ENCODE measurements around the gene SENP1. TPM values are rescaled to one million over a fixed set of nuclear protein-coding genes. Genes with fewer than 3 reads are reported as not detected.

SENP1 gene
- total RNA-seq, 1 donor from 2014 or later, result 38.4 TPM

DNA sequence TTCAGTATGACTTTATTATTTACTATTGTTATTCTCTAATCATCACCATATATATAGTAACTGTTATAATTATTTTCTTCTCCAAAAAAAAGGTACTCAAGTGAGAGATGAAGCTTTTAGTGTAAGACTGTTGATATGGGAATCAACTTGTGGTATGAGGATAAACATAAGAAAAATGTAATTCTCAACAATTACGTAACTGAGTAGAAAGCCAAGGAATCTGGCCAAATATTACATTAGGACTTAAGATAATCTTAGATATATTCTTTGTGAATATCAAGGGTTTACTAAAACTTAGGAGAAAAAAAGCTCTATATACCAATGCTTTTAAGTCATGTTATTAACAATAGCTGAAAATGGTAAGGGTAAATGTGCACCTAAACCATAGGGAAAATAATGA is 13.3 kb downstream of the SENP1 start:
- no peaks in the 10 kb centered on the region for H3K4me1 Mint-ChIP-seq (ENCODE audit: low read depth)
- no peak for DNase-seq (ENCODE audit: low spot score, unreplicated experiment)
- H3K9me3 Mint-ChIP-seq (ENCODE audit: low read depth), result no peaks in the 10 kb centered on the region
- H3K36me3 Mint-ChIP-seq (ENCODE audit: insufficient read depth), result peaks cover 14% of the 10 kb centered on the region
- H3K27me3 Mint-ChIP-seq, result no peaks in the 10 kb centered on the region
- H3K4me3 Mint-ChIP-seq (ENCODE audit: low read depth), result no peak overlapping the region
- TF ChIP-seq, protein P1, sequence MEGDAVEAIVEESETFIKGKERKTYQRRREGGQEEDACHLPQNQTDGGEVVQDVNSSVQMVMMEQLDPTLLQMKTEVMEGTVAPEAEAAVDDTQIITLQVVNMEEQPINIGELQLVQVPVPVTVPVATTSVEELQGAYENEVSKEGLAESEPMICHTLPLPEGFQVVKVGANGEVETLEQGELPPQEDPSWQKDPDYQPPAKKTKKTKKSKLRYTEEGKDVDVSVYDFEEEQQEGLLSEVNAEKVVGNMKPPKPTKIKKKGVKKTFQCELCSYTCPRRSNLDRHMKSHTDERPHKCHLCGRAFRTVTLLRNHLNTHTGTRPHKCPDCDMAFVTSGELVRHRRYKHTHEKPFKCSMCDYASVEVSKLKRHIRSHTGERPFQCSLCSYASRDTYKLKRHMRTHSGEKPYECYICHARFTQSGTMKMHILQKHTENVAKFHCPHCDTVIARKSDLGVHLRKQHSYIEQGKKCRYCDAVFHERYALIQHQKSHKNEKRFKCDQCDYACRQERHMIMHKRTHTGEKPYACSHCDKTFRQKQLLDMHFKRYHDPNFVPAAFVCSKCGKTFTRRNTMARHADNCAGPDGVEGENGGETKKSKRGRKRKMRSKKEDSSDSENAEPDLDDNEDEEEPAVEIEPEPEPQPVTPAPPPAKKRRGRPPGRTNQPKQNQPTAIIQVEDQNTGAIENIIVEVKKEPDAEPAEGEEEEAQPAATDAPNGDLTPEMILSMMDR (IDR thresholded peaks at IDR 0.05; ENCODE audit: unreplicated experiment), result no peak
- H3K27ac Mint-ChIP-seq, result no peak overlapping the region

DNA sequence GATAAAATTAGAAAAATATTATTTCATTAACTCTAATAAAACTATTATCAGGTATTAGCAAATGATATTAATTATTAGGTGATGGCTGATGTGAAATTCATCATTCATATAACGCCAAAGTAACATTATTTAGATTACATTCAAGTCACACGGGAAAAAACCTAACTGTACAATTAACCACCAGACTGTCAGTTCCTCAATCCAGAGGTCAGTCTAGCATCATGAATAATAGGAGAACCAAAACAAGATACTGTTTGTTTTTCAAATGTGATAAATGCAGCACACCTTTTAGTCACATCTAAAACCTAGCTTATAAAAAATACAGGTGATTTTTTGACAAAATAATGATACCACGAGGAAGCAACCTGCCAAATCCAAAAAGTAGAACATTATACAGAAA is 19.6 kb downstream of the SENP1 start:
- Mint-ChIP-seq H3K36me3 (ENCODE audit: insufficient read depth) (peaks cover 15% of the 10 kb centered on the region), H3K4me3 (ENCODE audit: low read depth) (no peak overlapping the region), H3K9me3 (ENCODE audit: low read depth) (no peaks in the 10 kb centered on the region), H3K27me3 (no peaks in the 10 kb centered on the region), H3K4me1 (ENCODE audit: low read depth) (no peaks in the 10 kb centered on the region), H3K27ac (no peak overlapping the region)
- DNase-seq (ENCODE audit: low spot score, unreplicated experiment), result no peak
- TF ChIP-seq, protein P1 (IDR thresholded peaks at IDR 0.05; ENCODE audit: unreplicated experiment), result no peak

GRCh38 chr12:48084841-48085460 is 20.9 kb downstream of the SENP1 start:
- Mint-ChIP-seq H3K27ac (no peak overlapping the region), H3K27me3 (no peaks in the 10 kb centered on the region), H3K9me3 (ENCODE audit: low read depth) (no peaks in the 10 kb centered on the region), H3K36me3 (ENCODE audit: insufficient read depth) (peaks cover 16% of the 10 kb centered on the region), H3K4me3 (ENCODE audit: low read depth) (no peak overlapping the region), H3K4me1 (ENCODE audit: low read depth) (no peaks in the 10 kb centered on the region)
- DNase-seq (ENCODE audit: low spot score, unreplicated experiment), result no peak
- TF ChIP-seq, protein P1 (IDR thresholded peaks at IDR 0.05; ENCODE audit: unreplicated experiment), result no peak

- Mint-ChIP-seq H3K27ac (no peak overlapping the region), H3K36me3 (ENCODE audit: insufficient read depth) (peaks cover 16% of the 10 kb centered on the region), H3K4me3 (ENCODE audit: low read depth) (no peak overlapping the region), H3K4me1 (ENCODE audit: low read depth) (no peaks in the 10 kb centered on the region), H3K27me3 (no peaks in the 10 kb centered on the region), H3K9me3 (ENCODE audit: low read depth) (no peaks in the 10 kb centered on the region)
- no peak for DNase-seq (ENCODE audit: low spot score, unreplicated experiment)
- TF ChIP-seq, protein P1 (IDR thresholded peaks at IDR 0.05; ENCODE audit: unreplicated experiment), result peak; percentile 44
Observed at GRCh38 chr12:48084066-48084465, 21.8 kb downstream of the SENP1 start.

DNA sequence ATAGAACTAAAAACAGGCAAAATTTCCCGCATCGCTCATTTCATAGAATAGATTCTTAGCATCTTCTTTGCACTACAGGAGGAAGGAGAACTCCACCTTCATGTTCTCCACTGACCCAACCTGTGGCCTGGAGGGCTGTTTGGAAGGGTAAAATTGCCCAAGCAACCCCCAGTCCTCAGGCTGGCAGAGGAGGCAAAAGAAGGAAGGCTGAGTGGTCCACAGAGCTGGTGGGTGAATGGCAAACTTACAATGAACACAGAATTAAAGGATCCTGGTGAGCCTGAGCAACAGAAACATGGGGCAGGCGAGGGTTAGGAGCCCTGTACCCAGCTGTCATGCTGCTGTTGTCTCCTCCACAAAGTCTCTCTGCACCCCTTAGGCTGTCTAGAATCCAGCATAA is 25.1 kb downstream of the SENP1 start:
- Mint-ChIP-seq H3K27ac (no peak overlapping the region), H3K36me3 (ENCODE audit: insufficient read depth) (peaks cover 25% of the 10 kb centered on the region), H3K9me3 (ENCODE audit: low read depth) (peaks cover 8% of the 10 kb centered on the region), H3K4me3 (ENCODE audit: low read depth) (no peak overlapping the region), H3K4me1 (ENCODE audit: low read depth) (no peaks in the 10 kb centered on the region), H3K27me3 (no peaks in the 10 kb centered on the region)
- TF ChIP-seq, protein P1 (IDR thresholded peaks at IDR 0.05; ENCODE audit: unreplicated experiment), result no peak
- DNase-seq (ENCODE audit: low spot score, unreplicated experiment), result no peak

All from progenitor cell of endocrine pancreas (in vitro differentiated cells).